ENCODE data around the gene LGALSL. TPM values are rescaled to one million over a fixed set of nuclear protein-coding genes. Genes with fewer than 3 reads are reported as not detected.

LGALSL gene
- polyA plus RNA-seq, 3 donors = 28.9 to 38.0 (median 33.8) TPM

DNA sequence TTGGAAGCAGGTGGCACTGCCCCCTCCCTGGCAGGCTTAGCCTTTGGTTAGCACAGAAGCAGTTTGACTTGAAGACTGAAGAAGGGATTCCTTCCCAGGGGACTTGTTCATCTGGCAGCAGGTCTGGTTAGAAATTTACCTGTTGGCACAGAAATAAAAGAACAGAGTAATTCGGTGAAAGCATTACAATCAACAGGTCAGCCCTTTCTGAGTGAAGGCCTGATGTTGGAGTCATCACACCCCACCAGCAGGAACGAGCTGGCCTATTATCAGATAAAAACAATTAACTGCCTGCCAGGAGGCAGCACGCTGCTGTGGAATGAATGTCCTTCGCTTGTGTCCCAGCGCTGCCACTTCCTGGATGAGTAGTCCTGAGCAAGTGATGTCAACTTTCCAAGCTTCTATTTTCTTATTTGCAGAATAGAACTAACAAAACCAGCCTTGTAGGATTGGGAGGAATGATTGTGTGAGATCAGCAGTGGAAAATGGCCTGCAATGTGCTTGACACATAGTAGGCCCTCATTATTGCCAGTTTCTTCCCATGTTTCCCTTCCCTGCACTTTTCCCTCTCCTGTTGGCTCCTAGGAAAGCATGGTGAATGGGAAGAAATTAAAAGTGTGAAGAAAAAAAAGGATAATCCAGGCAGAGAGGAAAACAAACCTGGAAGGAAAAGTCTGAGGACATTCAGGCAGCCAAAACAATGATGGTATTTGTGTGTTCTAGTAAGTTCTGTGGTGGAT lies 29.0 kb downstream of the LGALSL start:
- DNase-seq (ENCODE audit: extremely low read depth in 1 of 11, low read depth in 9 of 11, low spot score in 4 of 11) = no peak

DNA sequence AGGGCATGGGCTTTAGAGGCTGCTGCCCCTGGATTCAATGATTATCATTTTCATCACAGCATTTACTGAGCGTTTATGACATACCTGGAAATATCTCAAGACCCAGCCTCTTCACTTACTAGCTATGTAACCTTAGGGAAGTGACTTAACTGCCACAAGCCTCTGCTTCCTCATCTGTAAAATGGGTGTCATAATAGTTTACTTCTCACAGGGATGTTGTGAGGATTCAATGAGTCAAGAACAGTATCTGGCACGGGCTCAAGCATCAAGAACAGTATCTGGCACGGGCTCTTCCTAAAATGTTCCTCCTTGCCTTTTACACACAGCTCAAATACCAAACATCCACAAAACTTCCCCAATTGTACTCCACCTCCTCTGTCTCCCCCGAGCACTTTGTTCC lies 31.4 kb downstream of the LGALSL start:
- DNase-seq (ENCODE audit: extremely low read depth in 1 of 11, low read depth in 9 of 11, low spot score in 4 of 11) = no peak

DNA sequence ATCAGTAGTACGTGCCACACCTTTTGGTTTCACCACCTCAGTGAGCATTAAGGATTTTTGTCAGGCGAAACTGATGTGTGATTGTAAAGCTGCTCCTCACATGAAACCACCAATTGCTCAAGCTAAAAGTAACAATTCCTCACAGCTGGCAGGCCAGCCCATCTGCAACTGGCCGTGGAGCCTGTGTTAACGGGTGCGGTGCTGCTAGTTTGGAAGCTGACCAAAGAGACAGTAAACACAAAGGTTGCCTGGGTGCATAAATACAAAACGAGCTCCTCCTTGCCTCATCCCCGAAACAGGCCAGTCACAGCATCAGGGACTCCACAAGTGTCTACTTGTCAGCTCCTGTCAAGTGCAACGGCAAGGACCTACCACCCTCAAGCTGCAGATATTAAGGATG lies 32.0 kb downstream of the LGALSL start:
- no peak for DNase-seq (ENCODE audit: extremely low read depth in 1 of 11, low read depth in 9 of 11, low spot score in 4 of 11)

DNA sequence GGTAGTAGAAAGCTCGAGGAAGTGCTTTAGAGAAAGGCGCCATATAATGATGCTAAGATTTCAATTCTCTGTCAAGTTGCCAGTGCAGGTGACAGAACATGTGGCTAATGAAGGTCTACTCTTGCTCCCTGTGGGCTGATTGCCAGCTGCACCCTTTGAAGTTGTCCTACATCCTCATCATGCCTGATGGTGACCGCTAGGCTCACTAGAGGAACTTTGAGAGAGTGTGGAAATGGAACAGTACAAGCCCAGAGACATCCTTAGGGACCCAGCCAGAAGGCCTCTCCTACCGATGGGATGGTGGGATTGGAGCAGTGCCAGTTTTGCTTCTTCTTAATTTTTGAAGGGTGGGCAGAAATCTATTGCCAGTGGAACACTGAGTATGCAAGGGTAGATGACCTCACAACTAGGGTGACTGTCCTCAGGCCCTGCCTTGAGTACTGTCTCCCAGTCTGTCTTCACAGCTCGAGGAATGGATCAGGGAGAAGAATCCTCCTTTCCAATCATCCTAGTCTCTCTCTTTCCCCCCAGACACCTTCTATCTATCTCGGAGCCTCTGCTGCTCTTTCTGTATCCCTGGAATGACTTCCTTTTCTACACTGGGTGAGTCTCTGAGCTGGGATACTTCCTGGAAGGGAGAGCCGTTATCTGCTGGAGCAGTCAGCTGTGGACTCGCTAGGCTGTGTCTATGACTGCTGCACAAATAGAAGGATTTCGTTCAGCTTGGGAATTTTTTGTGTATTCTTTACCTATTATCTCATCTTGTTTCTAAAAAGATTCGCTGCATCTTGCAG lies 33.5 kb downstream of the LGALSL start:
- DNase-seq (ENCODE audit: extremely low read depth in 1 of 11, low read depth in 9 of 11, low spot score in 4 of 11) = no peak

DNA sequence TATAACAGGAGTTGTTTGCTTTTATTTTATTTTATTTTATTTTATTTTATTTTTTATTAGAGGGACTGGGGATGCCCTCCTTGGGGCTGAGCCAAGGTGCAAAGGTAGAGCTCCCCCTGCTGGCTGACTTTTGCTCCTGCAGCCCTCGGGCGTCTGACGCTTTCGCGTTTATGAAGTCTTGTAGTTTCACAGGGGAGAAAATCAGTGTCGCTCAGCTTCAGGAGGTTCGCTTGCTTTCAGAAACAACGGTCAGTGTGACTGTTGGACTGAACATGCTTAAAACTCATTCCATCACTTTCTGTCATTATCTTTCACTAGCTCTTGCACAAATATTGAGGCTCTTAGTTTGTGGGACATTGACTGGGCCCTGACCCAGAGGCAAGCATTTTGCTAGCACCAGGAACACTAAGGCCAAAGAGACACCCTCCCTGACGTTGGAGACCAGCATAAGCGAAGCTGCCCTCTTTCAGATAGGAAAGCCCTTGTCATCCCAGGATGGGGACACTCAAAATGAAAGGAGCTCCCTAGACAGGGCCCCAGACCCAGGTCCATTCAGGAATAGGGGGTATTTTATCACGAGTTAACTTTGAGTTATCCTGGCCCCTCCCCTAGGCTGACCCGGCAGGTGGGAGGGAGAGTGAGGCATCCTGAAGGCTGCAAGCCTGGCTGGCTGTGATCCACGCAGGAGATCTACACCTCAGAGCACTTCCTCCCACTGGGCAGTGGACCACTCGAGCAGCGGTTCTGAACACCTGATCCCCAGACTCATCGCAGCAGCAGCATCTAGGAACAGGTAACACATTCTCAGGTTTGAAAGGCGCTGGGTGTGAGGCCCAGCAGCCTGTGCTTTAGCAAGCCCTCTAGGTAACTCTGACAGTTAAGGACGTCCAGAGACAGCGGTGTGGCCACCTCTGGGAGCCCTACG lies 34.4 kb downstream of the LGALSL start:
- DNase-seq (ENCODE audit: extremely low read depth in 1 of 11, low read depth in 9 of 11, low spot score in 4 of 11) = peak in 10 of 11 donors; percentile 35 to 63 (median 54)

DNA sequence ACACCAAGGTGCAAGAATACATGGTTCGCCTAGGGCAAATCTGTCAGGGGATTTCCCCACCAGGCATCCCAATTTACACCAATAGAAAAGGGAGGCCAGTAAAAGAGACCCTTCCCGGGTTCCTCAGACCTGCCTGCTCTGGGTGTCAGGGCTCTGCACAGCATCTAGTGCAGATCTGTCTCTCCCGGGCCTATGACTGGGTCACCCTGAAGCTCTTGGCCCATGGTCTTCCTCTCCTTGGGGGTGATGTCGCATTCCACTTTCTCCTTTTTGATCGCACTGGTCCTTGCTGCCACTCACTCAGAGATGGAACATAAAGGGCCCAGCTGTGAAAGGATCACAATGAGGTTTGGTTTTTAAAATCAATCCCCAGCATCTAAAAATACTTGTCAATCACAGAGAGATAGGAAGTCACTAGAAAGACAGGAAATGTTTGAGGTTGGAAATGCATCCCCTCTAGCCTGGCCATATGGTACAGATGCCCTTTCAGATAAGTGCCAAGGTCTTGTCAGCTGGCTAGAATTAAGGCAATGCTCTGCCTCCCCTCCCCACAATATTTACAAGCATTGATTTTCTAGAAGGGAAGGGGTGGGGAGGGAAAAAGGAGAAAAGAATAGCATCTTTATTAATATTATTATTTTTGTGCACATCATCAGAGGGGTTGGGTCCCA lies 35.3 kb downstream of the LGALSL start:
- no peak for DNase-seq (ENCODE audit: extremely low read depth in 1 of 11, low read depth in 9 of 11, low spot score in 4 of 11)

DNA sequence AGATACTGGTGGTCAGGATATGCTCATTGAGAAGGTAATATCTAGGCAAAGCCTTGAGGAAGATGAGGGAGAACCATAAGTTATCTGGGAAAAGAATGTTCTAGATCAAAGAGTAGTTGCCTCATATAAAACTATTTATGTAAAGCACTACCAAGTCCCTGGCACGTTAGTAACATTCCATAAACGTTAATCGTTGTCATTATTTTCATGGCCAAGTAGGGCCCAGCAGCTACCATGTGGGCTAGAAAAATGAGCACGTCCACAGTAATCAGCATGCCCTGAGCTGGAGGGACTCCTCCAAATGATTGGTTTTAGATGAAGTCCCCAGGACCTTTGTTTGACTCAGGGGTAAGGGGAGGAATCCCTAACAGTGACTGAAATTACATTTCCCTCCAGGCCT lies 37.5 kb downstream of the LGALSL start:
- no peak for DNase-seq (ENCODE audit: extremely low read depth in 1 of 11, low read depth in 9 of 11, low spot score in 4 of 11)

DNA sequence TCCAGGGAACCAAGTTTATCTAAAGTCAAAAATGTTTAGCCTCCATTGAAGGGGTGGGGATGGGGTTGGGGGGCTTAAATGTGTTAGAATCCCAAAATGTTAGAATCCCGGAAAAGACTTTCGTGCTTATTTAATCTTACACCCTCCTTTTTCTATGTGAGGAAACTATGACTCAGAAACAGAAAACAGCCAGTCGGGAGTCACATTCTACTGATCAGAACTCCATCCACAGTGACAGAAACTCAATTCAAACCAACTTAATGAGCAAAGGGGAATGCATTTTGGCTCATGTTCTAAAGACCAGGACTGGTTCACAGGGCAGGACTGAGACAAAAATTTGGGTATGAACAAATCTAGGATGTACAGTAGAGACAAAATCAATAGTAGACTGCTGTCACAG lies 38.3 kb downstream of the LGALSL start:
- DNase-seq (ENCODE audit: extremely low read depth in 1 of 11, low read depth in 9 of 11, low spot score in 4 of 11) = no peak

DNA sequence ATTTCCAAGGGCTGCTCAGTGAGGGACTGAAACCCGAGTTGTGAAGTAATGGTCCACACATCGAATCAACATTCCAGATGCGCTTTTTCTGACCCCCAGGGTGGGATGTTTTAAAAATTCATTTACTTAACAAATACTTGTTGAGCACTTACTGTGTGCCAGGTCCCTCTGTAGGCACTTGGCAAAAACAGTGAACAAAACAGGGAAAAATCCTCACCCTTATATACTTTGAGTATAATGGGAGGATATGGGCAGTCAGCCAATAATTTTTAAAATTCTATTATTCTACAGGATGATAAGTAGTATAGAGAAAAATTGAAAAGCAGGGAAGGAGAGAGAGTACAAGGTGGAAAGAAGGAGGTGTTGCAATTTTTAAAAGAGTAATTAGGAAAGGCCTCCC lies 38.9 kb downstream of the LGALSL start:
- no peak for DNase-seq (ENCODE audit: extremely low read depth in 1 of 11, low read depth in 9 of 11, low spot score in 4 of 11)

DNA sequence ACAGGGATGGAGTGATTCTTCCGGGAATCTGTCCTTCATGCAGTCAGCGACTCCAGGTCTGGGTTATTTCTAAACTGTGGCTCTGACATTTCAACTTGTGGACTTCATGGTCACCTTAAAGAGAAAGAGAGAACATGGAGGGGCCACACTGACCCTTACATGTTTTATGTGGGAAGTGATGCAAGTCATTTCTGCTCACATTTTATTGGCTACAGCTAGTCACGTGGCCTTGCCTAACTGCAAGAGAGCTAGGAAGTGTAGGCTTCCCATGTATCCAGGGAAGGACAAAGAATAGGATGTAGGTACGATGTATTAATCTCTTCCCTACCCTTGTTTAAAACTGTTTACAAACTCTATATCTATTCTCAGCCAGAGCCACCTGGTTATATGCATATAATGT lies 39.8 kb downstream of the LGALSL start:
- DNase-seq (ENCODE audit: extremely low read depth in 1 of 11, low read depth in 9 of 11, low spot score in 4 of 11) = no peak

DNA sequence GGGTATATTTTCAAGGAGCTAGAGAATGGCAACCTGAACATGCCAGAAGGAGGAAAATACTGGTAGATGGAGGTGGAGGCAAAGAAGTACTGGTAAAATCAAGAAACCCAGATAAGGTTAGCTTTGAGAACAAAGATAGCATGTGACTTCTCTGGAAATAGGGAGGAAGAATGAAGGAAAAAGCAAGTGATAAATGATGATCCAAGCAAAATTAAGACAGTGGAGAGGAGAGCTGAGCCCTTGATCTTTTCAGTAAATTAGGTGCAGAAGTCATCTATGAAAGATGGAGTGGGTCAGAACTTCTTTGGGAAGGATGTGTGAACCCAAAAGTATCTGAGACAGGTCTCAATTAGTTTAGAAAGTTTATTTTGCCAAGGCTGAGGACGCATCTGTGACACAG lies 44.5 kb downstream of the LGALSL start:
- no peak for DNase-seq (ENCODE audit: extremely low read depth in 1 of 11, low read depth in 9 of 11, low spot score in 4 of 11)

DNA sequence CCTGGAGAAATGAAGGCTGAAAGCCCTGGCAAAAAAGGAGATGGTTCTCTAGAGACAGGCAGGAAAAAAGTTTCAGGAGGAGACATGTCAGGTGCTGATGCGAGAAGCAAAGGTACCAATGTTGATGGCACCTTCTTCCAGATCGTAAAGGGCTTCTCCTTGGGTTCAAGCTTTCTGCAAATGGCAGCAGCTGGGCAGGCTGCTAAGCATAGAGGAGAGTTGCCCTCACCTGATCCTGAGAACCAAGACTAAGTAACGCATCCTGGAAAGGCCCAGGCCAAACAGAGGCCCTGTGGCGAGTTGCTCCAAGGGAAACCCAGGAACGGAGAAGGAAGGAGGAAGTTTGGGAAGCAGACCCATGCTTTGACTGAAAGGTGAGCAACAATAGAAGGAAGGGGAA lies 46.6 kb downstream of the LGALSL start:
- no peak for DNase-seq (ENCODE audit: extremely low read depth in 1 of 11, low read depth in 9 of 11, low spot score in 4 of 11)

DNA sequence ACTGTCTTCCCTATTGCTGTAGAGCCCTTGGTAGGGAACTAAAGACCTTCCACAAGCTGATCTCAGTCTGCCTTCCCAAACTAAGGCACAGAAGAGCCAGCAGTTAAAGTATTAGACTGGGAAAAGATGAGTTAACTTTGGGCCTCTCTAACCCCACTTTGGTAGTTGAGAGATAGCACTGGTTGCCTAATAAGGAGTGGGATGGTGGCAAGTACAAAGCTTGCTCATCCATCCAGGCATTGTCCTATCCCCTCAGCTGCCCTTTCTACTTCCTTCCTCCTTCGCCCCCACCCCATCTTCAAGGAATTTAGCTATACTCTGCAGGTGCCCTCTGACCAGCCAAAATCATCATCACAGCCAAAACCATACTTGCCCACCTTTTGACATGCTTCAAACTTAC lies 48.0 kb downstream of the LGALSL start:
- DNase-seq (ENCODE audit: extremely low read depth in 1 of 11, low read depth in 9 of 11, low spot score in 4 of 11) = no peak

DNA sequence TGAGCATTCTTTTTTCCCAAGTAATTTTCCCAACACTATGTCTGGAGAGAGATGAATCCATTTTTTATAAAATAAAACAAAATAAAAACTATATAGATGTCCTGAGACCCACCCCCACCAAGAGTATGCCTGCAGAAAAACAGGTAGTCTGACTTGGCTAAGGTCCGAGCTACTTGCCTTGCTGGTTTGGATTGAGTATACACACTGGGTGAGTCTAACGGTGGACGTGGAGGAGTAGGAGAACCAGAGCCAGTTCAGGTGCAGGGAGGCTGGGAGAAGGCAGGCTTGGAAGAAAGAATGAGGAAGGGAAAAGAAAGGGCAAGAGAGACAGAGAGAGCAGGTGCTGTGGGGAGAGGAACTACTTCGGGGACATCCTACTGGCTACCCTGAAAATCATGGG lies 48.9 kb downstream of the LGALSL start:
- DNase-seq (ENCODE audit: extremely low read depth in 1 of 11, low read depth in 9 of 11, low spot score in 4 of 11) = no peak

DNA sequence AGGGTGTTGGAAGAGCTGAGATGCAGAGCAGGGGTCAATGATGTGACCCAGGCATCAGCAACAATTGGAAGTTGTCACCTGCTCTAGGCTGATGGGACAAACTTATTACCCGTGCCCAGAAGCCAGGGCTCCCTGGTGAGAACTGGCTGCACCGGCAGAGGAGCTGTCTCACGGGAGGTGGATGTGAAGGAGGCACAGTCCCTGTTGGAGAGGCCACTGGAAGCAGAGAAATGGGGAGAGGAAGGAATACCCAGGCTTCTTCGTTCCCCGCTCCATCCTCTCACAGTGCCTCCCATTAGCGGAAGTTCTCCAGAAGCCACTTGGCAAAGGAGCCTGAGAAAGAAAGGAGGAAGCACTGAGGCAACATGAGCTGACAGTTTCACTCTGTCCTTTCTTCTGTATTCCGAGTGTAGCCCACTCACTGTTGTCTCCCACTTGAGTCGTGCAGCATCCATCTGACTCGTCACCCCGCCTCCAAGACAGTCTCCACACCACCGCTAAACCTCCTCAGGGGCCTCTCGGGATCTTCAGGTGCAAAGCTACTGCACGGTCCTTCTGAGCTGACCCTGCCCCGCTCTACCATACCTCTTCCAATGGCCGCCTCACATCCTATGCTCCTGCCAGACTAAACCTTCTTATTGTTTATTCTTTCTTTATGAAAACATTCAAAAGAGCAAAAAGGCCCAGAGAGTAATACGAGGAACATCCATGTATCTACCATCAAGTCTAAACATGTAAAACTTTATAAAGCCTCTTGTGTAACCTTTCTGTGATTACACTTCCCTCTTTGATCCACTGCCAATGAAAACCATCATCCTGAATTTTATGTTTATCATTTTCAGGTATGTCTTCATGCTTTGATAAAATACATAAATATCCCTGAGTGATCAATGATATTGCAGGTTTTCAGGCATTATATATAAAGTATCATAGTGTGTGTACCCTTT lies 51.1 kb downstream of the LGALSL start:
- no peak for DNase-seq (ENCODE audit: extremely low read depth in 1 of 11, low read depth in 9 of 11, low spot score in 4 of 11)

DNA sequence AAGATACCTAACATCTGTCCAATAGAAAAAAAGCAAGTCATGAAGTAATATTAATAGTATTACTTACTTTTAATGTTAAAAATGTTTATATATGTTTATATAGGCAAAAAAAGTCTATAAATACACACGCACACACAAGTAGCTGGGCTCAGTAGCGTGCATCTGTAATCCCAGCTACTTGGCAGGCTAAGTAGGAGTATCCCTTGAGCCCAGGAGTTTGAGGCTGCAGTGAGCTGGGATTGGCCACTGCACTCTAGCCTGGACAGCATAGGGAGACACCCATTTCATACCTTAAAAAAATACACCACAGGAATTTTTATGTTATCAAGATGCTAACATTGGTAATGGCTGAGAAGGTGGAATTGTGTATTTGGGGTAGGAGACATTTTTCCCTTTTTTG lies 52.7 kb downstream of the LGALSL start:
- no peak for DNase-seq (ENCODE audit: extremely low read depth in 1 of 11, low read depth in 9 of 11, low spot score in 4 of 11)

Data from renal cortex interstitium (tissue), 11 donors.